ENCODE results near the gene SLC22A4.

Gene SLC22A4

GRCh38 chr5:132389051-132389331, 94.8 kb downstream of the SLC22A4 start:
- Histone ChIP-seq H3K4me1 (ENCODE audit: control insufficient read depth, insufficient read depth, low read length) (peaks cover 9% of the 10 kb centered on the region), H3K9me3 (ENCODE audit: control insufficient read depth, insufficient read depth, low read length) (no peaks in the 10 kb centered on the region), H3K9ac (ENCODE audit: low read depth, low read length) (no peak overlapping the region), H3K36me3 (ENCODE audit: control insufficient read depth, insufficient read depth, low read length) (no peaks in the 10 kb centered on the region), H3K27me3 (ENCODE audit: control insufficient read depth, insufficient read depth, low read length) (no peaks in the 10 kb centered on the region), H3K4me3 (ENCODE audit: low read depth, low read length) (no peak overlapping the region)

GRCh38 chr5:132389585-132390286, 95.5 kb downstream of the SLC22A4 start:
- no peaks in the 10 kb centered on the region for H3K9me3 ChIP-seq (ENCODE audit: control insufficient read depth, insufficient read depth, low read length)
- H3K27me3 ChIP-seq (ENCODE audit: control insufficient read depth, insufficient read depth, low read length): no peaks in the 10 kb centered on the region
- H3K9ac ChIP-seq (ENCODE audit: low read depth, low read length): no peak overlapping the region
- no peak overlapping the region for H3K4me3 ChIP-seq (ENCODE audit: low read depth, low read length)
- peaks cover 9% of the 10 kb centered on the region for H3K4me1 ChIP-seq (ENCODE audit: control insufficient read depth, insufficient read depth, low read length)
- no peaks in the 10 kb centered on the region for H3K36me3 ChIP-seq (ENCODE audit: control insufficient read depth, insufficient read depth, low read length)

DNA sequence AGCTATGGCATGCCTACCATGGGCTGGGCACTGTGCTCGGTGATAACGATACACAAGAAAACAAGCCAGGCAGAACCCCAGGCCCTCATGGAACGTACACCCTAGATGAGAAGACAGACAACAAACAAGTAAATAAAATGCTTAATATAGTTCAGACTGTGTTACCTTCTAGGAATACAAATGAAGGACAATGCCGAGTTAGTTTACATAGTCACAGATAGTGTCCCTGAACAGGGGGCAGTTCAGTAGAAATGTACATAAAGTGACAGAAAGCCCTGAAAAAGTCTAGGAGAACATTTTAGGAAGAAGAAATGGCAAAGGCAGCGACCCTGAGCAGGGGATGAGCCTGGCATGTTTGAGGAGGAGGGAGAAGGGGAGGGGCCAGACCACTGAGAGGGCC, 97.1 kb downstream of the SLC22A4 start:
- H3K9ac ChIP-seq (ENCODE audit: low read depth, low read length): no peak overlapping the region
- H3K4me3 ChIP-seq (ENCODE audit: low read depth, low read length): no peak overlapping the region
- H3K27me3 ChIP-seq (ENCODE audit: control insufficient read depth, insufficient read depth, low read length): no peaks in the 10 kb centered on the region
- H3K4me1 ChIP-seq (ENCODE audit: control insufficient read depth, insufficient read depth, low read length): peaks cover 9% of the 10 kb centered on the region
- H3K36me3 ChIP-seq (ENCODE audit: control insufficient read depth, insufficient read depth, low read length): no peaks in the 10 kb centered on the region
- H3K9me3 ChIP-seq (ENCODE audit: control insufficient read depth, insufficient read depth, low read length): no peaks in the 10 kb centered on the region

DNA sequence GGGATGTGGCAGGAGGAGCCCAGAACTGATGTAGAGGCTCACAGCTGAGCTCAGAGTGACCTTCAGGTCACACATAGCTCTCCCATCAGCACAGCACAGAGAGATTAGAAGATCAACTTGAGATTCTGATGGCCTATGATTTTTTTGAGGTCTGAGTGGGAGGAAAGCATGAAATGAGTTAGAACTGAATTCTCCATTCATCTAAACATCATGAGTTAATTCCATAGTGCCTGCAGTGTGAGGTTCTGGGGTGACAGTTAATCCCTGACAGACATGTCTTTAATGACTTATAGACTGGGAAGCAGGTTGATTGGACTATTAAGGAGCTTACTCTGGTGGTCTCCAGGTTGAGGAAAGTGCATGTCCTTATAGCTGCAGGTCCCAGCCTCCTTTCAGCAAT, 97.7 kb downstream of the SLC22A4 start:
- no peak overlapping the region for H3K9ac ChIP-seq (ENCODE audit: low read depth, low read length)
- H3K4me3 ChIP-seq (ENCODE audit: low read depth, low read length): no peak overlapping the region
- no peaks in the 10 kb centered on the region for H3K27me3 ChIP-seq (ENCODE audit: control insufficient read depth, insufficient read depth, low read length)
- no peaks in the 10 kb centered on the region for H3K36me3 ChIP-seq (ENCODE audit: control insufficient read depth, insufficient read depth, low read length)
- H3K9me3 ChIP-seq (ENCODE audit: control insufficient read depth, insufficient read depth, low read length): no peaks in the 10 kb centered on the region
- peaks cover 7% of the 10 kb centered on the region for H3K4me1 ChIP-seq (ENCODE audit: control insufficient read depth, insufficient read depth, low read length)

DNA sequence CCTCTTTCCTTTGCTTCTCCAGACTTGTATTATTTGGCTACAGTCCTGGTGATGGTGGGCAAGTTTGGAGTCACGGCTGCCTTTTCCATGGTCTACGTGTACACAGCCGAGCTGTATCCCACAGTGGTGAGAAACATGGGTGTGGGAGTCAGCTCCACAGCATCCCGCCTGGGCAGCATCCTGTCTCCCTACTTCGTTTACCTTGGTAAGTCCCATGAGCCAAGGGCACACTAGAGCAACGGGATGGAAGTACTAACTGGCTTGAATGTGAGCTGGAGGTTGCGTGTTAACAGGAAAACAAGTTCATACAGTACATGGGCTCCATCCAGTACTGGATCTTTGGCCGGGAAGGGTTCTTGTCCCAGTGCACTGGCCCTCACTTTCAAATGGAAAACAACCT, 98.2 kb downstream of the SLC22A4 start:
- H3K36me3 ChIP-seq (ENCODE audit: control insufficient read depth, insufficient read depth, low read length): no peaks in the 10 kb centered on the region
- no peaks in the 10 kb centered on the region for H3K9me3 ChIP-seq (ENCODE audit: control insufficient read depth, insufficient read depth, low read length)
- H3K9ac ChIP-seq (ENCODE audit: low read depth, low read length): no peak overlapping the region
- H3K27me3 ChIP-seq (ENCODE audit: control insufficient read depth, insufficient read depth, low read length): no peaks in the 10 kb centered on the region
- H3K4me3 ChIP-seq (ENCODE audit: low read depth, low read length): no peak overlapping the region
- H3K4me1 ChIP-seq (ENCODE audit: control insufficient read depth, insufficient read depth, low read length): peaks cover 3% of the 10 kb centered on the region

DNA sequence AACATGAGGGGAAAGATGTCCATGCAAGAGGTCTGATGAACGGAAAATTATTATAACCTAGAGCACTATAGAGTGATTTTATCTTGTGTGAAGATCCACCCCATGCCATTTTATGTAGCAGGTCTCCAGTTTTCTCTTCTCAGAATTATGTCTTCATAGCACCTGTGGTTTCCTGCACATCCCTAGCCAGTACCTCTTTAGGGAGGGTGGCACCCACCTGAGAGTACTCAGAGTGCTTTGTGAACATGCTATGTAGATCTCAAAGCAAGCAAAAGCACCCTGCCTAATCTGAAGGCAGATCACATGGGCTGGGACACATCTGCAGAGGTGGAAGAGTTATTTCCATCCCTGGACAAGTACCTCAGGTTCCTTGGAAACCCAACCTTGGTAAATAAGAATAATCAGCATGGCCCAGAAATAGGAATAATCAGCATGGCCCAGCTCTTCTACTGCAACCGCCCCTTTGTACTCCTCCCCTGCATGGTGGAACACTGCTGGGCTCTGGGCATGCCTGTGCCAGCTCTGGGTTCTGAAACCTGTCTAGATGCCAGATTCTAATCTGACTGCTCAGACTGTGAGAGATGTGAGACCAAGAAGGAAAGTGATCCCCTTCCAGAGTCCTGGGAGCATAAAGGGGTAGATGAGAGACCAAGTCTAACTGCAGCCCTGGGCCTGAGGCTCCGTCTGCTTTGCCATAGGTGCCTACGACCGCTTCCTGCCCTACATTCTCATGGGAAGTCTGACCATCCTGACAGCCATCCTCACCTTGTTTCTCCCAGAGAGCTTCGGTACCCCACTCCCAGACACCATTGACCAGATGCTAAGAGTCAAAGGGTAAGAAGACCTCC, 99.0 kb downstream of the SLC22A4 start:
- H3K4me1 ChIP-seq (ENCODE audit: control insufficient read depth, insufficient read depth, low read length): no peaks in the 10 kb centered on the region

More for the DNA sequence above, 99.0 kb downstream of the SLC22A4 start:
- Histone ChIP-seq H3K36me3 (ENCODE audit: control insufficient read depth, insufficient read depth, low read length) (no peaks in the 10 kb centered on the region), H3K4me3 (ENCODE audit: low read depth, low read length) (no peak overlapping the region), H3K9me3 (ENCODE audit: control insufficient read depth, insufficient read depth, low read length) (no peaks in the 10 kb centered on the region), H3K9ac (ENCODE audit: low read depth, low read length) (no peak overlapping the region), H3K27me3 (ENCODE audit: control insufficient read depth, insufficient read depth, low read length) (no peaks in the 10 kb centered on the region)

Measured in iPS-15b (cell line).